ENCODE data around the gene SHISAL2B. TPM values are rescaled to one million over a fixed set of nuclear protein-coding genes. Genes with fewer than 3 reads are reported as not detected.
"Not testable (repeated sequence)": the region's sequence is repeated elsewhere in the genome, so short reads cannot be mapped to it uniquely, and the experiment has no call there.

The SHISAL2B gene
- total RNA-seq, 4 donors from 2014 or later: not detected

- WGBS: 92% methylated on average over 3 of the region's 3 CpGs
- Histone ChIP-seq H3K4me3 (no peak overlapping the region), H3K27me3 (no peaks in the 10 kb centered on the region), H3K27ac (replicated peaks in 1 of 4) (no peak overlapping the region), H3K9me3 (no peaks in the 10 kb centered on the region), H3K36me3 (no peaks in the 10 kb centered on the region), H3K4me1 (no peaks in the 10 kb centered on the region)
- TF ChIP-seq POLR2AphosphoS5 (IDR thresholded peaks at IDR 0.05) (no peak), POLR2A (IDR thresholded peaks at IDR 0.05; ENCODE audit: low read depth) (no peak), EP300 (IDR thresholded peaks at IDR 0.05) (no peak), CTCF (IDR thresholded peaks at IDR 0.05) (no peak)
- intact Hi-C loops (cut with DNase I): no loop called here
- DNase-seq (ENCODE audit: extremely low spot score): no peak
These were observed 36.3 kb upstream of the SHISAL2B start for GRCh38 chr5:64653766-64654560.

GRCh38 chr5:64654561-64654938 lies 35.8 kb upstream of the SHISAL2B start:
- H3K4me3 ChIP-seq: no peak overlapping the region
- H3K9me3 ChIP-seq: no peaks in the 10 kb centered on the region
- intact Hi-C loops (cut with DNase I): no loop called here
- no peaks in the 10 kb centered on the region for H3K36me3 ChIP-seq
- H3K27ac ChIP-seq (replicated peaks in 1 of 4): no peak overlapping the region
- no peaks in the 10 kb centered on the region for H3K4me1 ChIP-seq
- TF ChIP-seq CTCF (IDR thresholded peaks at IDR 0.05): no peak
- no peak for TF ChIP-seq POLR2A (IDR thresholded peaks at IDR 0.05; ENCODE audit: low read depth)
- TF ChIP-seq EP300 (IDR thresholded peaks at IDR 0.05): no peak
- no peak for TF ChIP-seq POLR2AphosphoS5 (IDR thresholded peaks at IDR 0.05)
- WGBS: 78% methylated on average over 2 of the region's 2 CpGs
- no peaks in the 10 kb centered on the region for H3K27me3 ChIP-seq
- no peak for DNase-seq (ENCODE audit: extremely low spot score)

GRCh38 chr5:64655596-64655995 lies 34.7 kb upstream of the SHISAL2B start:
- Histone ChIP-seq H3K4me3 (no peak overlapping the region), H3K36me3 (no peaks in the 10 kb centered on the region), H3K4me1 (no peaks in the 10 kb centered on the region), H3K9me3 (no peaks in the 10 kb centered on the region), H3K27me3 (no peaks in the 10 kb centered on the region), H3K27ac (replicated peaks in 1 of 4) (no peak overlapping the region)
- DNase-seq (ENCODE audit: extremely low spot score): no peak
- TF ChIP-seq CTCF (IDR thresholded peaks at IDR 0.05) (no peak), POLR2AphosphoS5 (IDR thresholded peaks at IDR 0.05) (no peak), EP300 (IDR thresholded peaks at IDR 0.05) (no peak), POLR2A (IDR thresholded peaks at IDR 0.05; ENCODE audit: low read depth) (no peak)
- intact Hi-C loops (cut with DNase I): no loop called here
- WGBS: 68% methylated on average over 1 of the region's 1 CpG

GRCh38 chr5:64659289-64659688 lies 31.0 kb upstream of the SHISAL2B start:
- H3K4me3 ChIP-seq: no peak overlapping the region
- intact Hi-C loops (cut with DNase I): no loop called here
- WGBS: 64% methylated on average over 3 of the region's 3 CpGs
- H3K4me1 ChIP-seq: no peaks in the 10 kb centered on the region
- no peak for DNase-seq (ENCODE audit: extremely low spot score)
- no peaks in the 10 kb centered on the region for H3K9me3 ChIP-seq
- TF ChIP-seq EP300 (IDR thresholded peaks at IDR 0.05): no peak
- TF ChIP-seq POLR2AphosphoS5 (IDR thresholded peaks at IDR 0.05): no peak
- TF ChIP-seq POLR2A (IDR thresholded peaks at IDR 0.05; ENCODE audit: low read depth): no peak
- TF ChIP-seq CTCF (IDR thresholded peaks at IDR 0.05): no peak
- H3K27ac ChIP-seq (replicated peaks in 1 of 4): no peak overlapping the region
- H3K27me3 ChIP-seq: no peaks in the 10 kb centered on the region
- no peaks in the 10 kb centered on the region for H3K36me3 ChIP-seq

GRCh38 chr5:64663181-64663580 lies 27.1 kb upstream of the SHISAL2B start:
- H3K4me1 ChIP-seq; H3K27me3 ChIP-seq; H3K4me3 ChIP-seq; H3K9me3 ChIP-seq; H3K36me3 ChIP-seq; intact Hi-C loops (cut with DNase I); DNase-seq (ENCODE audit: extremely low spot score); H3K27ac ChIP-seq (replicated peaks in 1 of 4): not testable (repeated sequence)
- 67% methylated on average over 6 of the region's 6 CpGs for WGBS
